HG02678 (cell line): ENCODE measurements around the gene SMYD2.
"Not testable (repeated sequence)": the region's sequence is repeated elsewhere in the genome, so short reads cannot be mapped to it uniquely, and the experiment has no call there.

Experiments
- ATAC-seq: cut with Tn5 transposase; IDR thresholded peaks from one replicate; pipeline ENCODE4 v1.9.1; 2021; ENCODE audit warnings: mild to moderate bottlenecking, moderate library complexity; ENCODE audit not compliant: unreplicated experiment

The SMYD2 gene

GRCh38 chr1:214271174-214271858, 9.6 kb upstream of the SMYD2 start:
- ATAC-seq = no peak

DNA sequence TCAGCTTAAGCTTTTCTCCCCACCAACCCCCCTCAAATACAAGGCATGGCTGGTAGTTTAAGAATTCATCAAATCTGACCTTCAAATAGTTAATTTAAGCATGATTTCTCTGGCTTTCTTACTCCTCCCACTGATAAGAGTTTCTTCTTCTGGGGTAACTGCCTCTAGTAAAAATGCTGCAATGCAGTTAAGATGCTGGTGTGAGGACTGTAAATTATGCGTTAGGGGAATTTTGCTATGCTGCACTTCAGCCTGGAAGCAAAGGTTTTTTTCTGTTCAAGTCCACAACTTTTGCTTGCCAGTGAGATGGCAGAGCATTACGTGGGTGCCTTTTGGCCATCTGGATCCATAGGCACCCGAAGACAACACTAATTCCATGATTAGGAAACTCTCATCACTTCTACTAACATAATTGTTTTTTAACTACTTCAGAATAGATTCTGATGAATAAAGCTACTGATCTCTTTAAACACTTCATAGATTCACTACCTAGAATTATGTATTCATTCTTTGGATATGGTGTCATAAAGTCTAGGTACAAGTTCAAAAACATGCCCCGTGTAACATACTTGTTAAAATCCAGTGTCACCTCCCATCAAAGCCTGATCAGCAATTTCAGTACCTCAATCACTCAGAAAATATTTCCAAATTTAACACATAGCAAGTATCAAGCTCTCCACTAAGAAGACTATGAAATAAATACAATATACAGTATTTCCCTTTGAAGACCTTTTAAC, 8.8 kb upstream of the SMYD2 start:
- ATAC-seq = no peak

- no peak for ATAC-seq
These were observed 7.9 kb upstream of the SMYD2 start for GRCh38 chr1:214272964-214273533.

DNA sequence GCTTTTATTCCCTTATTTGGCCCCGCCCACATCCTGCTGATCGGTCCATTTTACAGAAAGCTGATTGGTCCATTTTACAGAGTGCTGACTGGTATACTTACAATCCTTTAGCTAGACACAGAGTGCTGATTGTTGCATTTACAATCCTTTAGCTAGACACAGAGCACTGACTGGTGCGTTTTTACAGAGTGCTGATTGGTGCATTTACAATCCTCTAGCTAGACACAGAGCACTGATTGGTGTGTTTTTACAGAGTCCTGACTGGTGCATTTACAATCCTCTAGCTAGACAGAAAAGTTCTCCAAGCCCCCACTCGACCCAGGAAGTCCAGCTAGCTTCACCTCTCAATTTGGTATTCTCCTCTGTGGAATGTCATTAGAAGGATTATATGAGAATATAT, 5.3 kb upstream of the SMYD2 start:
- ATAC-seq = not testable (repeated sequence)

GRCh38 chr1:214276786-214277185, 4.2 kb upstream of the SMYD2 start:
- no peak for ATAC-seq

DNA sequence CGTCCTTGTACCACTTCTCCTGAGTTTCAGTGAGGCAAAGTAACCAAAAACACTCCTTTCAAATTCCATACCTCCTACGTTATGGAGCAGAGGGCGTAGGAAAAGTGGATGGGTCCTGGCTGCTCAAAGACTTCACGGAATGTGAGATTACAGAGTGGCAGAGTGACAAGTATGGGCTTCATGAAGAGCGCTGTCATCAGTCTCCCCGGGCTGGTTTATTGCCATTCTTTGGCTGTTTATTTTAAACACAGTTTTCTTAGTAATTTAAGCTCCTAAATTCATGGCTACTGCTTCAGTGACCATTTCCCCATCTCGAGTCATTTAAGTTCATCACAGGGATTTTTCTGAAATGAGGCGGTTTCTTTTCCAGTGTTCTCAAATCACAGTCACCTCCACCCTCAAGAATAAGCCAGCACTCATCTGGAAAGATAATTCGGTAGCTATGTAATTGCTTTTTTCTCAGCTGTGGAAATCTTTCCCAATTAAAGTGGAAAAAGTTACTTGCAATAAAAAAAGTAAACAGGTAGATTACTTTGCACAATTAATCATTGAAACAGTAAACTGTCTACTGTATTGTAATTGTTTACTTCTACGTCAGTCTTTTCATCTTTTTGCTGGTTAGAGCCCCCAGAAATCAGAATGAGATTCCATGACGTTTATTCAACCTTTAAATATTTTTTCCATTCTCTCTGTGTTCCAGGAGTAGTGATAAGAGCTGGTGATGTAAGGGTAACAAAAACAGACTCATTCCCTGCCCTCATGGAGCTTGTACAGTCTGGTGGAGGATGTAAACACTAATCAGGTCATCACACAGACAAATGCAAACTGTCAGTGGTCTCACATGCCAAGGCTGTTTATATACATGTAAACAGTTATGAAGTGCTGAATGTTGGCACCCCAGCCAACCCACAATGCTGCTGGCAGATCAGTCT, 3.0 kb upstream of the SMYD2 start:
- ATAC-seq = no peak

- ATAC-seq = peak; percentile 12
These were observed 456 bp upstream of the SMYD2 start for GRCh38 chr1:214280386-214281020.

DNA sequence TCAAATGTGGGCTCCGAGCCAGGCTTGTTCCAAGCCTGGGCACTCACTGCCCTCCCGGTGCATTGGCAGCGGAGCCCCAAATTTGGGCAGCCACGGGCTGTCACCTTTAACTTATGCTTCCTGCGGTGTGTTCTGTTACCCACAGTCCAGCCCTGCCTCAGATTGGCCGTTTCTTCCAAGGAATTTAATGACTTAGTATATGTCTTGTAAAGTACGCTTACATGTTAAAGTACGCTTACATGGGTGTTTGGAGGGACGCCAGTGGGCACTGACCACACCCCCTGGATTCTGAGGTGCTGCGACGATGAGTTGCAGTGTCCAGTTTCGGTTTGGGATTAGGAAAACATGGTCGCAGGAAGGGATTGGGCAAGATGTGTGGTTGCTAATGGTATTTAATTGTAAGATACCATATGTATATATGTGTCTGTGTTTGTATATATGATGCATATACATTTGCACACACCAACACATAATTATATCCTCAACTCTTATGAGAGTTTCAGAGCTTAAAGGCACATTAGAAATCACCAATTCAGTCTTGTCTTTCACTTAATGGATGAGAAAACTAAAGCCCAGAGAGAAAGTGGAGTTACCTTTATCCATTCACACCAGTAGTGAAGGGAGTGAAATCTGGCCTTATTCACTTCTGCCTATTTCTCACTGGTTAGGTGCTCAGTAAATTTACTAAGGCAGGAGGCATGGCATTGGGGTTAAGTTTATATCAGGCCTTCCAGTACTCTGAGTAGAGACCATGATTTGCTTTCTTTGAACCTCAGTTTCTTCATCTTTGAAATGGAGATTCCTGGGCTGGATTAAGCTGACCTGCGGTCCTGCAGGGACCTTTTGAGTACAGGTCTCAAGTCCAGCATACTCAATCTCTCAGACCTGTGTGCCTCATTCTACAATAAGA, 1.0 kb downstream of the SMYD2 start:
- peak; percentile 0 for ATAC-seq

- ATAC-seq = no peak
These were observed 1.8 kb downstream of the SMYD2 start for GRCh38 chr1:214282630-214283242.

- no peak for ATAC-seq
These were observed 4.9 kb downstream of the SMYD2 start for GRCh38 chr1:214285610-214286440.

GRCh38 chr1:214287884-214288283, 6.9 kb downstream of the SMYD2 start:
- no peak for ATAC-seq

- no peak for ATAC-seq
These were observed 8.8 kb downstream of the SMYD2 start for GRCh38 chr1:214289574-214290272.

- ATAC-seq = no peak
These were observed 9.6 kb downstream of the SMYD2 start for GRCh38 chr1:214290424-214291037.

DNA sequence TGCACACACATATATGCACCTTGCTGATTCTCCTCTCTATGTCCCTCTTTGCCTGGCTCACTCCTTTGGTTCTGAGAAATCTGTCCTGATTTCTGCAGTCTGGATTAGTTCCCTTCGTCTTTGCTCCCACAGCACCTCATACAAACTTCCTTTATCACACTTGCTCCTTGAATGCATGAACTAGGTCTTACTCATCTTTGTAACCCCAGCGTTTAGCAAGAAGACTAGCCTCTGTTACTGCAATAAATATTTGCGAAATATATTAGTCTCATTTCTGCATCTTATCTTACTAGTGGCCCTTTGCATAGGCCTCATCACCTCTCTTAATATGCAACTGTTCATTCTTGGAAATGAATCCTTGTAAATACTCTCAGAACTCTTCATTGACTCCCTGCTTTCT, 11.4 kb downstream of the SMYD2 start:
- no peak for ATAC-seq

GRCh38 chr1:214295934-214296333, 15.0 kb downstream of the SMYD2 start:
- no peak for ATAC-seq

DNA sequence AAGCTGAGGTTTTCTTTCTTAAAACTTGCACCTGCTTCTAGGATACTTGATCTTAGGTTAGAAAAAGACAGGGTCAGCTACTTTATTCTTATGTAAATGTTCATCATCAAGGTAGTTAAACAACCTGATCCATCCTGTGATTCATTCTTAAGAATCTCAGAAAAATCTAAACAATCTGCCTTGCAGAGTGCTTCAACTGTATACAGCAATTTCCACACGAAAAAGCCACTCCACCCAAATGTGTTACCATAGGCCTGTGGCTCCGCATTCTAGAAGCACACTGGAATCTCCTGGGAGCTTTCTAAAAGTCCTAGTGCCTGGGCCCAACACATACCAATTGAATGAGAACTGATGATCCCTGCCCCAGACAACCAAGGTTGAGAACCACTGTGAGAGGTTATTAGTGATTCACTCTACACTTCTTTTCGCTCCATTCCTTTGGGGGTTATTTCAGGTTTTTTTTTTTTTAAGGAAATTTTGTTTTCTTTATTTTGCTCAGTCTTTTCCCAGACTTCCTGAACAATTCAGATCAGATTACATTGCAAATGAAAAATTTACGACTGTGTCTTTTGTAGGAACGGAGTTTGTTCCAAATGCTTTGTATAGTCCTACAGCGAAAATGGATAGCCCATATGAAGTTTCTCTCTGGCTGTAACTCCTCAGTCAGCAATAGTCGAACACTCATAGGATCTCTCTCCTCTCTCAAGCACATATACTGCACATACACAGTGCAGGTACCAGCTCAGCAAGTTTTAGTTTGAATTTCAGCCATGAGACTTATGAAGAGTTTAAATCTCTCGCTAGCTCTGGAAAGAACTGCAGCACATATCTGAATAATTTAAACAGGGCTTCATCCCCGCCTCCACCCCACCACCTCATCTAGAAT, 16.1 kb downstream of the SMYD2 start:
- no peak for ATAC-seq
